ENCODE results near the gene TEX26. TPM values are rescaled to one million over a fixed set of nuclear protein-coding genes. Genes with fewer than 3 reads are reported as not detected.

Gene TEX26
- total RNA-seq, 6 donors from 2014 or later: 0.64 to 8.3 TPM; not detected in 4

- Histone ChIP-seq H3K27ac (no peak overlapping the region), H3K4me1 (peaks cover 9 to 26% (median 21%) of the 10 kb centered on the region in 4 donors), H3K4me3 (no peak overlapping the region), H3K9me3 (no peaks in the 10 kb centered on the region), H3K27me3 (peaks cover 0 to 12% (median 5%) of the 10 kb centered on the region in 4 donors), H3K36me3 (no peaks in the 10 kb centered on the region)
- ATAC-seq (ENCODE audit: low FRiP score in 2 of 2) (no peak), DNase-seq (no peak)
- WGBS, 2 donors: 90 to 91% methylated on average over 3 of the region's 3 CpGs
- TF ChIP-seq POLR2A (IDR thresholded peaks at IDR 0.05): no peak
- TF ChIP-seq EP300 (IDR thresholded peaks at IDR 0.05): no peak
- no peak for TF ChIP-seq POLR2AphosphoS5 (IDR thresholded peaks at IDR 0.05)
- no peak for TF ChIP-seq CTCF (IDR thresholded peaks at IDR 0.05)
These were observed 21.8 kb upstream of the TEX26 start for GRCh38 chr13:30910676-30911075.

- TF ChIP-seq POLR2A (IDR thresholded peaks at IDR 0.05) (no peak), POLR2AphosphoS5 (IDR thresholded peaks at IDR 0.05) (no peak), EP300 (IDR thresholded peaks at IDR 0.05) (no peak), CTCF (IDR thresholded peaks at IDR 0.05) (no peak)
- Histone ChIP-seq H3K4me3 (no peak overlapping the region), H3K9me3 (no peaks in the 10 kb centered on the region), H3K27ac (no peak overlapping the region), H3K27me3 (no peaks in the 10 kb centered on the region), H3K4me1 (no peaks in the 10 kb centered on the region), H3K36me3 (no peaks in the 10 kb centered on the region)
- ATAC-seq (ENCODE audit: low FRiP score in 2 of 2) (no peak), DNase-seq (peak in 1 of 2 donors; percentile 38)
- WGBS, 2 donors: 80% methylated on average over 19 of the region's 19 CpGs
These were observed 16.5 kb upstream of the TEX26 start for GRCh38 chr13:30915691-30916541.

DNA sequence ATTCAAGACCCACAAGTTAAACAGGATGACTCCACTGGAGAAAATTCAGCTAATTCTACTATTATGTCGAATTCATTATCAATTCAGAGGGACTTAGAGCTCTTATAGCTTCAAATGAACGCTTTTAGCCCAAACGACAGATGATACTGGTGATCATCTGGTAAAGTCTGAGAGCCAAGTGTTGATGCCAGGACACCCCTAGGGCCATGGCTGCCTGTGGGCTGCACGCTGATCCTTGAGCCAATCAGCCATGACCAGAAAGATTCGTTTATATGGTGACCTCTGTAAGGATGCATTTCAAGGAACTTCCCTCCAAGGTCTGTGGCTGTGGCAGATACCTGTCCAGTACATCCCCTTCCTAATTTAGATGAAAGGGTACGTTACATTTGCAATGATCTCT, 15.5 kb upstream of the TEX26 start:
- TF ChIP-seq POLR2AphosphoS5 (IDR thresholded peaks at IDR 0.05): no peak
- no peak for TF ChIP-seq EP300 (IDR thresholded peaks at IDR 0.05)
- TF ChIP-seq POLR2A (IDR thresholded peaks at IDR 0.05): no peak
- TF ChIP-seq CTCF (IDR thresholded peaks at IDR 0.05): no peak
- DNase-seq (no peak), ATAC-seq (ENCODE audit: low FRiP score in 2 of 2) (no peak)
- Histone ChIP-seq H3K36me3 (no peaks in the 10 kb centered on the region), H3K27me3 (no peaks in the 10 kb centered on the region), H3K4me1 (no peaks in the 10 kb centered on the region), H3K9me3 (no peaks in the 10 kb centered on the region), H3K4me3 (no peak overlapping the region), H3K27ac (no peak overlapping the region)
- WGBS, 2 donors: 83 to 89% methylated on average over 6 of the region's 6 CpGs

DNA sequence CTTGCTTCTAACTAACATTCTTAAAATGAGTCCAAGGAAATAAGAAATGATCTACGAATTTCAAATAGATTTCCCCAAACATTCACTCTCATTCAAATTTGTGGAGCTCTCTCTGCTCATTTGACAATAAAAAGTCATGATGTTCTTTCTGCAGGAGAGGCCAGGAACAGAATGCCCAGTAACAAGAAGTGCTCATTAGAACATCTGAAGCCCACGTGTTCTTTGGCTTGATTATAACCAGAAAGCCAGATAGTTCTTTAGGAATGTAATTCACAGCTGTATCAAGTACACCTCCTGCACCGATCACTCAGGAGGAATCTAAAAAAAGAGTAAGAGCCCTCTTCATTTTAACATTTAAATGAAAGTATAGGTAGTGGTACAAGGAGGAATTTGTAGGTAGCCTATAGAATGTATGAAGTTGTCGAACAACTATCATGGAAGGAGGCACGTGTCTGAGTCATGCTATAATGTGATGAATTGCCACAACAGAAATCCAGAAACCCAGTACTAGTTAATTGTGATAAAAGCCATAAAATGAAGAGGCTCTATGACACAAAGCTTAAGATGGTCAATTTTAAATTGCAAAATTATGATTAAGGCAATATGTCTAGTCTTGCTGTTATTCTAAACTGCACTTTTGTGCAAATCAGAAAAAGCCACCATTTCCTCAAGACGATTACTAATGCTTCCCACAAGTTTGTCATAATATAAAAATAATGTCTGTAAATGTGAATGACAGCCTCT, 13.6 kb upstream of the TEX26 start:
- no peak for DNase-seq
- WGBS, 2 donors: 81 to 82% methylated on average over 6 of the region's 6 CpGs
- TF ChIP-seq EP300 (IDR thresholded peaks at IDR 0.05) (no peak), CTCF (IDR thresholded peaks at IDR 0.05) (no peak), POLR2A (IDR thresholded peaks at IDR 0.05) (no peak), POLR2AphosphoS5 (IDR thresholded peaks at IDR 0.05) (no peak)
- H3K4me1 ChIP-seq: no peaks in the 10 kb centered on the region
- H3K9me3 ChIP-seq: no peaks in the 10 kb centered on the region
- no peaks in the 10 kb centered on the region for H3K36me3 ChIP-seq
- H3K27me3 ChIP-seq: no peaks in the 10 kb centered on the region
- no peak for ATAC-seq (ENCODE audit: low FRiP score in 2 of 2)
- no peak overlapping the region for H3K27ac ChIP-seq
- no peak overlapping the region for H3K4me3 ChIP-seq
